Fibroblast of the conjunctiva (primary cell): Measurements from ENCODE around the gene MGAT2.
"Not testable (repeated sequence)": the region's sequence is repeated elsewhere in the genome, so short reads cannot be mapped to it uniquely, and the experiment has no call there.

Experiments
- DNase-seq: peaks from one replicate; pipeline ENCODE4 v3.0.0-alpha.2; 2010; ENCODE audit warnings: low read depth

The MGAT2 gene

GRCh38 chr14:49657500-49657899 lies 36.9 kb downstream of the MGAT2 start:
- DNase-seq, result not testable (repeated sequence)

GRCh38 chr14:49659526-49660455 lies 39.2 kb downstream of the MGAT2 start:
- no peak for DNase-seq

GRCh38 chr14:49670475-49670874 lies 49.9 kb downstream of the MGAT2 start:
- DNase-seq, result no peak
